ENCODE data around the gene MFGE8. TPM values are rescaled to one million over a fixed set of nuclear protein-coding genes. Genes with fewer than 3 reads are reported as not detected.

Gene MFGE8
- total RNA-seq, 6 donors from 2014 or later: 87.8 to 423 (median 144) TPM

DNA sequence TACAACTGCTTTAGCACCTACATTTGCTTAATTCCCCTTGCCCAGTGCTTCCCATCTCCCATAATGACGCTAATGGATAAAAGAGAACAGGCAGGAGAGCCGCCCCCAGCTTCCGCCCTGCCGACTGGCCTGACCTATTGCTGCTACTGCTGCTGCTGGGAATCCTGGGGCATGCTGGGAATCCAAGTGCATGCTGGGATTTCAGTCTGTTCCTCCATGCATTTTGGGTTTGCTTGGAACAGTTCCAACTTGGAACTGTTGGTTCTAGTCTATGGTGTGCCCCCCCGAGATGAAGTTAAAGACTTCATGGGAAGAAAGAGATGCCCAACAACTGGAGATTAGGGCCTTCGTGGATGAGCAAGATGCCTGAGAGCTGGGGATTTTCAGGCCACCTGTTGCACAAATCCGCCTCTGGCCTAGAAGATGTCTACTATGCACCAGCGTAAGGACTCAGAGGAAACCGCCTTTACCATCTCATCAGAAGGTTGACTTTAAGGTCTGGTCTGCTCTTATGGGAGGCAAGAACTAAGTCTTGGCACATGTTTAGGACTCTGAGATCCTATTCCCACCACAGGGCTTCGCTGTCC, 46.8 kb downstream of the MFGE8 start:
- Histone ChIP-seq H3K27me3 (no peaks in the 10 kb centered on the region), H3K9me3 (no peaks in the 10 kb centered on the region), H3K27ac (no peak overlapping the region), H3K4me3 (no peak overlapping the region), H3K4me1 (no peaks in the 10 kb centered on the region), H3K36me3 (no peaks in the 10 kb centered on the region)
- no peak for ATAC-seq (ENCODE audit: low FRiP score in 2 of 2)
- no peak for DNase-seq
- 90% methylated on average over 9 to 10 of the region's 10 CpGs for WGBS, 2 donors
- TF ChIP-seq POLR2AphosphoS5 (IDR thresholded peaks at IDR 0.05) (no peak), EP300 (IDR thresholded peaks at IDR 0.05) (no peak), POLR2A (IDR thresholded peaks at IDR 0.05) (no peak)
- TF ChIP-seq, protein P1, sequence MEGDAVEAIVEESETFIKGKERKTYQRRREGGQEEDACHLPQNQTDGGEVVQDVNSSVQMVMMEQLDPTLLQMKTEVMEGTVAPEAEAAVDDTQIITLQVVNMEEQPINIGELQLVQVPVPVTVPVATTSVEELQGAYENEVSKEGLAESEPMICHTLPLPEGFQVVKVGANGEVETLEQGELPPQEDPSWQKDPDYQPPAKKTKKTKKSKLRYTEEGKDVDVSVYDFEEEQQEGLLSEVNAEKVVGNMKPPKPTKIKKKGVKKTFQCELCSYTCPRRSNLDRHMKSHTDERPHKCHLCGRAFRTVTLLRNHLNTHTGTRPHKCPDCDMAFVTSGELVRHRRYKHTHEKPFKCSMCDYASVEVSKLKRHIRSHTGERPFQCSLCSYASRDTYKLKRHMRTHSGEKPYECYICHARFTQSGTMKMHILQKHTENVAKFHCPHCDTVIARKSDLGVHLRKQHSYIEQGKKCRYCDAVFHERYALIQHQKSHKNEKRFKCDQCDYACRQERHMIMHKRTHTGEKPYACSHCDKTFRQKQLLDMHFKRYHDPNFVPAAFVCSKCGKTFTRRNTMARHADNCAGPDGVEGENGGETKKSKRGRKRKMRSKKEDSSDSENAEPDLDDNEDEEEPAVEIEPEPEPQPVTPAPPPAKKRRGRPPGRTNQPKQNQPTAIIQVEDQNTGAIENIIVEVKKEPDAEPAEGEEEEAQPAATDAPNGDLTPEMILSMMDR (IDR thresholded peaks at IDR 0.05): no peak

DNA sequence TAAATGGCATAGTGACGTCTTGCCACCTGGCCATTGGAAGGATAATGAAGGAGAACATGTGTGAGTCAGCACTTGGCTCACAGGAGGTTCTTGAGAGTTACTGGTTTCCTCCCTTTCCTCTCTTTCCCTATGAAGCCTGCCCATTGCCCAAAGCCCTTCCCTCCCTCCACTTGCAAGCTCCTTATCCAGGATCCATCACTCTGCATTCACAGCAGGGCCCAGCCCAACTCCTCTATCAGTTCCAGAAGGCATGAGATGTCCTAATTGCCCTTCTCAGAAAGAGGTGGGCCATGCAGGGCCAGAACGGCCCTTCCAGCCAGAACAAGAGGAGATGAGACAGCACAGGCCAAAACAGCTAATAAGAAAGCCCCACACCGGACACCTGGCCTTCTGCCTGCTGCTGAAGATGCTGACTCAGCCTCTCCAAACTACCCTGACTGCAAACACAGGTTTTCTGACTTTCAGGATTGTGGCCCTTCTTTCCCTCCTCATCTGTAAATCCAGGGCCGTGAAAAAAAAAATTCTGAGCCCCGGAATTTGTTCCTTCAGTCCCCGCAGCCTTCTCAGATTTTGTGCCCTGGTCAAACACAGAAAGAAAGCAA, 47.6 kb downstream of the MFGE8 start:
- ATAC-seq (ENCODE audit: low FRiP score in 2 of 2): no peak
- H3K4me3 ChIP-seq: no peak overlapping the region
- no peaks in the 10 kb centered on the region for H3K36me3 ChIP-seq
- H3K27me3 ChIP-seq: no peaks in the 10 kb centered on the region
- DNase-seq: no peak
- H3K27ac ChIP-seq: no peak overlapping the region
- no peaks in the 10 kb centered on the region for H3K9me3 ChIP-seq
- WGBS, 2 donors: 63 to 68% methylated on average over 6 of the region's 6 CpGs
- TF ChIP-seq, protein P1 (IDR thresholded peaks at IDR 0.05): no peak
- TF ChIP-seq POLR2A (IDR thresholded peaks at IDR 0.05): no peak
- TF ChIP-seq EP300 (IDR thresholded peaks at IDR 0.05): no peak
- TF ChIP-seq POLR2AphosphoS5 (IDR thresholded peaks at IDR 0.05): no peak
- no peaks in the 10 kb centered on the region for H3K4me1 ChIP-seq

DNA sequence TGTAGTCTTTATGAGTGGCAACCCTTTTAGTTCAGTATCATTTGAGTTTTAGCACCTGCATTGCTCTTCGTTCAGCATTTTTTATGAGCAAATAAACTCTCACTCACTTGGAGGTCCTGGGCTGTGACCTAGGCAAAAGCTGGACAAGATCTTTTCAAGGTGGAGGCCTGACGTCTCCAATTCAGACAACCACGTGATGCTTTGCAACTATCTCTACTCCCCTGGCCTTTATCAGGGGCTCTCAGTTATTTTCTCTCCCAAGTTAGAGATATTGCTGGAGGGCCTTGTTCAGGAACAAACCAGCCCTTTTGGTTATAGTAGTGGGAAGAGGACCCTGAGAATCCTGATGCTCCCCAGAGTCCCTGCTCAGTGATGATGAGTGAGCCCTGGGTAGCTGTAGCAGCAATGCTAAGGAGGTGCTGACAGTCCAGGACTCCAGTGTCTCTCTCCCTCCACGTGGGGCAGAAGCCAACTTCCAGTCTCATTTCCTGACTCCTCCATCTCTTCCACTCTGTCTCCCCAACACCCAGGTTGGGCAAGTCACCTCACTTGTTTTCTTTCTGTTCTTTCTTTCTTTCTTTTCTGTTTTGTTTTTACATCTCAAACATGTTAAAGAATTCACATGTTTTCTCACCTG, 48.2 kb downstream of the MFGE8 start:
- 66 to 73% methylated on average over 4 of the region's 4 CpGs for WGBS, 2 donors
- ATAC-seq (ENCODE audit: low FRiP score in 2 of 2): no peak

DNA sequence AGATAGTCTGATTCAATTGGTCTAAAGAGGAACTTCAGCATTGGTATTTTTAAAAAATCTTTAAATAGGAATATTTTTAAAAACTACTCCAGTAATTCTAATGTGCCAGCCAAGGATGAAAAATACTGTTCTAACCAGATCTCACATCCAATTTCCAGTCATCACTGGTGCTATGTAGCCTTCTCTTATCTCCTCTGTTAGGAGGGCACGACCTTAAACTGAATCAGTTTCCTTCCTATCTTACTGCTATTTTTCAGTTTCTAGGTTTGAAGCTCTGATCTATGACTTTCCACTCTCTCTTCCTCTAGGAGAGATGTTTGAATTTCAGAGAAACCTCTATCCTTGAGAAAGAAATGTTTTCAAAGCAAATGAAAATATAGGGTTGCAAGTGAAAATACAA, 49.8 kb downstream of the MFGE8 start:
- H3K27ac ChIP-seq: no peak overlapping the region
- no peak overlapping the region for H3K4me3 ChIP-seq
- ATAC-seq (ENCODE audit: low FRiP score in 2 of 2) (no peak), DNase-seq (no peak)
- H3K4me1 ChIP-seq: no peaks in the 10 kb centered on the region
- H3K36me3 ChIP-seq: no peaks in the 10 kb centered on the region
- TF ChIP-seq POLR2AphosphoS5 (IDR thresholded peaks at IDR 0.05): no peak
- no peaks in the 10 kb centered on the region for H3K9me3 ChIP-seq
- 29 to 74% methylated on average over 1 of the region's 1 CpG for WGBS, 2 donors
- H3K27me3 ChIP-seq: no peaks in the 10 kb centered on the region

More for the DNA sequence above, 48.2 kb downstream of the MFGE8 start:
- no peak for DNase-seq
- H3K9me3 ChIP-seq: no peaks in the 10 kb centered on the region
- no peak overlapping the region for H3K27ac ChIP-seq
- H3K4me3 ChIP-seq: no peak overlapping the region
- H3K4me1 ChIP-seq: no peaks in the 10 kb centered on the region
- no peak for TF ChIP-seq POLR2A (IDR thresholded peaks at IDR 0.05)
- TF ChIP-seq EP300 (IDR thresholded peaks at IDR 0.05): no peak
- no peak for TF ChIP-seq POLR2AphosphoS5 (IDR thresholded peaks at IDR 0.05)
- H3K27me3 ChIP-seq: no peaks in the 10 kb centered on the region
- no peaks in the 10 kb centered on the region for H3K36me3 ChIP-seq

DNA sequence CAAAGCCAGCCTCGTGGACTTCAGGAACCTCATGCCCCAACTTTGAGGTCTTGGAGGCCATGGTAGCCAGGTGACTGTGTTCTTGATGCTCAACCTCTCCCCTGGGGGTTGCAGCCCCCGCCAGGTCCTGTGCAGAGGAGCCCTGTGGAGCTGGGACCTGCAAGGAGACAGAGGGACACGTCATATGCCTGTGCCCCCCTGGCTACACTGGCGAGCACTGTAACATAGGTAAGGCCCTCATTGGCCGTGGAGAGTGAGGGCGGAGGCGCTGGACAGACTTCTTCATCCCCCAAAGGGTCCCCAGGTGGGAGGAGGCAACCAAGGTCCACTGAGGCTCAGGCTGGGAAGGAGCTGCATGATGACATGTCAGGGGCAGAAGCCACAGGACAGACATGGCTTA, 53.0 kb downstream of the MFGE8 start:
- Histone ChIP-seq H3K36me3 (no peaks in the 10 kb centered on the region), H3K27me3 (no peaks in the 10 kb centered on the region), H3K4me3 (no peak overlapping the region), H3K9me3 (no peaks in the 10 kb centered on the region), H3K4me1 (no peaks in the 10 kb centered on the region), H3K27ac (no peak overlapping the region)
- no peak for TF ChIP-seq POLR2A (IDR thresholded peaks at IDR 0.05)
- no peak for TF ChIP-seq POLR2AphosphoS5 (IDR thresholded peaks at IDR 0.05)
- TF ChIP-seq, protein P1 (IDR thresholded peaks at IDR 0.05): no peak
- no peak for TF ChIP-seq EP300 (IDR thresholded peaks at IDR 0.05)
- 50 to 86% methylated on average over 1 to 6 of the region's 7 CpGs for WGBS, 2 donors
- DNase-seq (no peak), ATAC-seq (ENCODE audit: low FRiP score in 2 of 2) (peak in 1 of 2 donors; percentile 28)
